Measurements from ENCODE around the gene BPI.

DNA sequence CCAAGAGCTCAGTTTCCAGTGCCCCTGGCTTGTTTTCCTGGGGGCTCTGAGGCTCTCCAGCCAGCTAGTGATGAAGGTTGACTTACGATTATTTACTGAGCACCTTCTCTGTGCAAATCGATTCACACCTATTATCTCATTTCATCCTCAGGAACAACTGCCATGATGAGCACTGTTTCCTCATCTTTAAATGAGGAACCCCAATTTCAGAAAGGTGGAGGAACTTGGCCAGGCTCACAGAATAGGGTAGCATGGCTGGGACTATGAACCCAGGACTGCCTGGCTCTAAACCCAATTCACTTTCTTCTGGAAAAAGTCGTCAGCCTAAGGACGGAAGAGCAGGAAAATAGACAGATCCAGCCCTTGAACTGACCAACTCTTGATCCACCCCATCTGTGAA is 3.5 kb upstream of the BPI start:
- TF ChIP-seq CTCF (IDR thresholded peaks at IDR 0.05; ENCODE audit: insufficient read depth, low read length): no peak
- TF ChIP-seq, protein P1, sequence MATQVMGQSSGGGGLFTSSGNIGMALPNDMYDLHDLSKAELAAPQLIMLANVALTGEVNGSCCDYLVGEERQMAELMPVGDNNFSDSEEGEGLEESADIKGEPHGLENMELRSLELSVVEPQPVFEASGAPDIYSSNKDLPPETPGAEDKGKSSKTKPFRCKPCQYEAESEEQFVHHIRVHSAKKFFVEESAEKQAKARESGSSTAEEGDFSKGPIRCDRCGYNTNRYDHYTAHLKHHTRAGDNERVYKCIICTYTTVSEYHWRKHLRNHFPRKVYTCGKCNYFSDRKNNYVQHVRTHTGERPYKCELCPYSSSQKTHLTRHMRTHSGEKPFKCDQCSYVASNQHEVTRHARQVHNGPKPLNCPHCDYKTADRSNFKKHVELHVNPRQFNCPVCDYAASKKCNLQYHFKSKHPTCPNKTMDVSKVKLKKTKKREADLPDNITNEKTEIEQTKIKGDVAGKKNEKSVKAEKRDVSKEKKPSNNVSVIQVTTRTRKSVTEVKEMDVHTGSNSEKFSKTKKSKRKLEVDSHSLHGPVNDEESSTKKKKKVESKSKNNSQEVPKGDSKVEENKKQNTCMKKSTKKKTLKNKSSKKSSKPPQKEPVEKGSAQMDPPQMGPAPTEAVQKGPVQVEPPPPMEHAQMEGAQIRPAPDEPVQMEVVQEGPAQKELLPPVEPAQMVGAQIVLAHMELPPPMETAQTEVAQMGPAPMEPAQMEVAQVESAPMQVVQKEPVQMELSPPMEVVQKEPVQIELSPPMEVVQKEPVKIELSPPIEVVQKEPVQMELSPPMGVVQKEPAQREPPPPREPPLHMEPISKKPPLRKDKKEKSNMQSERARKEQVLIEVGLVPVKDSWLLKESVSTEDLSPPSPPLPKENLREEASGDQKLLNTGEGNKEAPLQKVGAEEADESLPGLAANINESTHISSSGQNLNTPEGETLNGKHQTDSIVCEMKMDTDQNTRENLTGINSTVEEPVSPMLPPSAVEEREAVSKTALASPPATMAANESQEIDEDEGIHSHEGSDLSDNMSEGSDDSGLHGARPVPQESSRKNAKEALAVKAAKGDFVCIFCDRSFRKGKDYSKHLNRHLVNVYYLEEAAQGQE (IDR thresholded peaks at IDR 0.05; ENCODE audit: insufficient replicate concordance, low read depth): no peak
- no peak for TF ChIP-seq GABPA (IDR thresholded peaks at IDR 0.05; ENCODE audit: low read depth)
- TF ChIP-seq POLR2AphosphoS5 (IDR thresholded peaks at IDR 0.05; ENCODE audit: low read depth): no peak

All from HL-60 (cell line).